Mesenchymal stem cell (in vitro differentiated cells and primary cell): ENCODE results near the gene SESN1.

Source experiments
- DNase-seq: peaks from one replicate; pipeline ENCODE4 v3.0.0-alpha.2; 2013
- H2AFZ ChIP-seq: one replicate; pipeline ENCODE4 v1.6.1; 2013; ENCODE audit warnings: low read depth, mild to moderate bottlenecking, control low read depth, inconsistent platforms, low read length, moderate library complexity
- H2AK5ac ChIP-seq: 2 replicates; pipeline ENCODE4 v1.6.1; 2013; ENCODE audit warnings: low read length, moderate library complexity, mild to moderate bottlenecking, inconsistent platforms; ENCODE audit not compliant: severe bottlenecking
- H2BK120ac ChIP-seq: one replicate; pipeline ENCODE4 v1.6.1; 2013; ENCODE audit warnings: low read depth, mild to moderate bottlenecking, inconsistent platforms, low read length, moderate library complexity
- H2BK12ac ChIP-seq, 2 experiments: one replicate each; pipeline ENCODE4 v1.6.1; 2013; ENCODE audit warnings: inconsistent platforms in 2 of 2, low read length in 2 of 2, mild to moderate bottlenecking in 2 of 2, moderate library complexity in 2 of 2, control low read depth in 1 of 2
- H2BK15ac ChIP-seq: one replicate; pipeline ENCODE4 v1.6.1; 2013; ENCODE audit warnings: mild to moderate bottlenecking, low read depth, inconsistent platforms; ENCODE audit not compliant: poor library complexity, severe bottlenecking
- H2BK5ac ChIP-seq: 2 replicates; pipeline ENCODE4 v1.6.1; 2013; ENCODE audit warnings: low read depth, mild to moderate bottlenecking, low read length, control low read depth, inconsistent platforms; ENCODE audit not compliant: poor library complexity, severe bottlenecking
- H3K14ac ChIP-seq, 2 experiments: one replicate each; pipeline ENCODE4 v1.6.1; 2013; ENCODE audit warnings: inconsistent platforms in 2 of 2, low read length in 2 of 2, control low read depth in 1 of 2, mild to moderate bottlenecking in 1 of 2, moderate library complexity in 1 of 2
- H3K18ac ChIP-seq, 2 experiments: one replicate each; pipeline ENCODE4 v1.6.1; 2013; ENCODE audit warnings: inconsistent platforms in 2 of 2, low read length in 2 of 2, control low read depth in 1 of 2, low read depth in 1 of 2, mild to moderate bottlenecking in 1 of 2
- H3K23ac ChIP-seq, 2 experiments: one replicate each; pipeline ENCODE4 v1.6.1; 2013; ENCODE audit warnings: inconsistent platforms in 2 of 2, low read length in 2 of 2, mild to moderate bottlenecking in 2 of 2, moderate library complexity in 2 of 2, control low read depth in 1 of 2
- H3K27ac ChIP-seq: 2 replicates; pipeline ENCODE4 v1.5.1; 2013; ENCODE audit warnings: mild to moderate bottlenecking, moderate library complexity, low read length, control low read depth, inconsistent platforms; ENCODE audit not compliant: poor library complexity, severe bottlenecking
- H3K27me3 ChIP-seq, 2 experiments: 2 replicates each; pipeline versions ENCODE4 v1.6.1 to v1.7.0; 2013; ENCODE audit warnings: low read length in 2 of 2, mild to moderate bottlenecking in 2 of 2, moderate library complexity in 2 of 2, control low read depth in 1 of 2, inconsistent platforms in 1 of 2; ENCODE audit not compliant: control insufficient read depth in 1 of 2, insufficient read depth in 1 of 2
- H3K36me3 ChIP-seq, 2 experiments: 2 replicates each; pipeline versions ENCODE4 v1.6.1 to v1.7.0; 2013; ENCODE audit warnings: low read length in 2 of 2, control low read depth in 1 of 2, inconsistent platforms in 1 of 2, low read depth in 1 of 2, mild to moderate bottlenecking in 1 of 2; ENCODE audit not compliant: insufficient read depth in 2 of 2, control insufficient read depth in 1 of 2
- H3K4ac ChIP-seq, 2 experiments: one replicate each; pipeline ENCODE4 v1.6.1; 2013; ENCODE audit warnings: inconsistent platforms in 2 of 2, low read length in 2 of 2, mild to moderate bottlenecking in 2 of 2, moderate library complexity in 2 of 2, control low read depth in 1 of 2, low read depth in 1 of 2
- H3K4me1 ChIP-seq: 2 replicates; pipeline ENCODE4 v1.6.1; 2013; ENCODE audit warnings: low read depth, low read length, control low read depth; ENCODE audit not compliant: control insufficient read depth, insufficient read depth
- H3K4me2 ChIP-seq: 2 replicates; pipeline ENCODE4 v1.6.1; 2013; ENCODE audit warnings: low read length, mild to moderate bottlenecking, inconsistent platforms; ENCODE audit not compliant: poor library complexity, severe bottlenecking
- H3K4me3 ChIP-seq, 2 experiments: 2 replicates each; pipeline versions ENCODE4 v1.5.1 to v1.7.0; 2013; ENCODE audit warnings: low read length in 2 of 2, mild to moderate bottlenecking in 2 of 2, control low read depth in 1 of 2, low read depth in 1 of 2; ENCODE audit not compliant: insufficient read depth in 1 of 2
- H3K79me1 ChIP-seq: replicated peaks from 2 replicates; pipeline ENCODE4 v1.6.1; 2013; ENCODE audit warnings: mild to moderate bottlenecking, control low read depth, low read length, inconsistent platforms; ENCODE audit not compliant: poor library complexity, severe bottlenecking
- H3K9ac ChIP-seq: 2 replicates; pipeline ENCODE4 v1.7.0; 2013; ENCODE audit warnings: mild to moderate bottlenecking, low read length, moderate library complexity
- H3K9me3 ChIP-seq: 2 replicates; pipeline ENCODE4 v1.7.0; 2013; ENCODE audit warnings: mild to moderate bottlenecking, low read length; ENCODE audit not compliant: control insufficient read depth
- H4K8ac ChIP-seq: one replicate; pipeline ENCODE4 v1.6.1; 2013; ENCODE audit warnings: inconsistent platforms, mild to moderate bottlenecking, low read length, moderate library complexity
- H4K91ac ChIP-seq: one replicate; pipeline ENCODE4 v1.6.1; 2013; ENCODE audit warnings: mild to moderate bottlenecking, low read length, inconsistent platforms
- WGBS: methylation state at CpG from one replicate; pipeline ENCODE4 v1.1.7; 2013; ENCODE audit warnings: mixed read lengths; 5-methylcytosine and 5-hydroxymethylcytosine counted together

SESN1 gene

DNA sequence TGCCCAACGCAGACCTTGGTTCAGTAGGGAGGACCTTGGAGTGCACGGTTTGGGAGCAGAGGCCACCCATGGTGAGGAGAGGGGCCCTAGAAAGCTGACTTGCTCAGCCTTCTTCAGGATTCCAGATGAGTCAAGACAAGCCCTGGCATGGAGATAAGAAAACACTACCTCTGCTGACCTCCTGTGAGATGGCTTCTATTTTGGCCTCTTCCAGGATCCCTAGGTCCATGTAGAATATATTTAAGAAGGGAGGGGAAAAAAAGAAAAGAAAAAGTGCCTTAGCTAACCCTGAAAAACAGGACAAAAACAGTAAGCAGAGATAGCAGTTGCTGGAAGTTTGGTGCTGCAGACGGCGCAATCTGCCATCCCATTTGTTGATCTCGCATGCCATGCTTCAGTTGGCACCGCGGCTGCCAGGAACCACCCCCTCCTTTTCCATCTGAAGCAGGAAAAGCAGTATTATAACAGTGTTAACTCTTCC is 146.4 kb downstream of the SESN1 start:
- H4K91ac ChIP-seq = no peak overlapping the region
- H3K4me1 ChIP-seq = peaks cover 19% of the 10 kb centered on the region

DNA sequence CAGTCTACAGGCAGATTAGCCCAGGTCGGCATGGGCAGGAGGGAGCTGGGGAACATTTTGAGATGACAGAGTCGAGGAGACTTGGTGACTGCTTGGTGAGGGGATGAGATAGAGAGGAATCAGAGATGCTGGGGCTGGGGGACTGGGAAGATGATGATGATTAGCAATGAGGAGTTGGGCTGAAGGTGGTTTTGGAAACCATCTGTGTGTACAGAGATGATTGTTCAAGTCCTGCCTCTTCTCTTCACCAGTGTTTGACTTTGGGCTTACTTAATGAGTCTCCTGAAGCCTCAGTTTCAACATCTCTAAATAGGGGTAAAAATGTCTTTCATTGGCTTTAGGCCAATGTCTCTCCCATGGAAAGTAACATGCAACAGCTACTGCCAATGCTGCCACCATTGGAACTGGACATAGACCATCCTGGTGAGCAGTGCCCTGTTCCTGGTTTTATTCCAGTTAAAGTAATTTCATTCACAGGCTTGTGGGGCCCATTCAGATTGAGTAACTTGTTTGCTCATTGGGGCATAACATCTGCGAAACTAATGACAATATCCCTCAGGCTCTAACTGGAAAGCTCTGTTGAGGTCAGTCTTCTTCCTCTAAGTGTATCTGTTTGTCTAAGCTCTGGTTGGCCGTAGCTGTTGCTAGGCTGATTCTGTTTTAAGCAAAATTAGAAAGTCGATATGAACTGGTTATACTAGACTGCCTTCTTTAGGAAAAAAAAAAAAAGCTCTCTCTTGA is 147.4 kb downstream of the SESN1 start:
- 90% methylated on average over 3 of the region's 5 CpGs for WGBS
- H3K4me1 ChIP-seq = peaks cover 16% of the 10 kb centered on the region
- H2BK120ac ChIP-seq = no peak overlapping the region

More for the DNA sequence above, 146.4 kb downstream of the SESN1 start:
- Histone ChIP-seq H2BK12ac (no peak overlapping the region), H2AFZ (no peak overlapping the region), H3K4me3 (no peak overlapping the region), H3K79me1 (no peaks in the 10 kb centered on the region), H4K8ac (no peak overlapping the region), H3K4ac (no peak overlapping the region), H3K27me3 (no peaks in the 10 kb centered on the region), H3K9ac (peak overlapping the region; percentile 71), H2BK15ac (no peak overlapping the region), H2BK5ac (no peak overlapping the region), H3K14ac (no peak overlapping the region), H2AK5ac (peak overlapping the region; percentile 50), H3K9me3 (no peaks in the 10 kb centered on the region), H2BK120ac (no peak overlapping the region), H3K36me3 (peaks cover 0 to 3% of the 10 kb centered on the region in 2 experiments), H3K23ac (no peak overlapping the region), H3K4me2 (no peak overlapping the region), H3K27ac (peak overlapping the region; percentile 75), H3K18ac (no peak overlapping the region)
- DNase-seq = no peak
- 89% methylated on average over 7 of the region's 7 CpGs for WGBS

GRCh38 chr6:108946695-108947094 is 148.0 kb downstream of the SESN1 start:
- Histone ChIP-seq H3K4ac (no peak overlapping the region), H3K4me2 (no peak overlapping the region), H4K8ac (no peak overlapping the region), H2BK120ac (no peak overlapping the region), H3K9me3 (no peaks in the 10 kb centered on the region), H3K14ac (no peak overlapping the region), H3K4me3 (no peak overlapping the region), H2AK5ac (peak overlapping the region; percentile 81), H2BK15ac (no peak overlapping the region), H3K36me3 (no peaks in the 10 kb centered on the region), H2AFZ (no peak overlapping the region), H3K4me1 (peaks cover 16% of the 10 kb centered on the region), H2BK12ac (peak overlapping the region in 1 of 2 experiments; percentile 68), H3K18ac (peak overlapping the region in 1 of 2 experiments; percentile 29), H3K27me3 (no peaks in the 10 kb centered on the region), H2BK5ac (peak overlapping the region; percentile 69), H3K79me1 (no peaks in the 10 kb centered on the region), H3K9ac (peak overlapping the region; percentile 84), H4K91ac (no peak overlapping the region), H3K23ac (no peak overlapping the region), H3K27ac (peak overlapping the region; percentile 60)
- WGBS = 53% methylated on average over 3 of the region's 3 CpGs
- DNase-seq = peak; percentile 30

More for the DNA sequence above, 147.4 kb downstream of the SESN1 start:
- Histone ChIP-seq H4K91ac (no peak overlapping the region), H3K27ac (peak overlapping the region; percentile 60), H2AFZ (no peak overlapping the region), H3K14ac (no peak overlapping the region), H3K4ac (no peak overlapping the region), H3K36me3 (no peaks in the 10 kb centered on the region), H2BK15ac (no peak overlapping the region), H3K27me3 (no peaks in the 10 kb centered on the region), H3K4me2 (no peak overlapping the region), H3K9ac (peak overlapping the region; percentile 84), H3K79me1 (no peaks in the 10 kb centered on the region), H3K9me3 (no peaks in the 10 kb centered on the region), H2AK5ac (peak overlapping the region; percentile 81), H2BK5ac (peak overlapping the region; percentile 69), H4K8ac (no peak overlapping the region), H2BK12ac (peak overlapping the region in 1 of 2 experiments; percentile 68), H3K4me3 (no peak overlapping the region), H3K23ac (no peak overlapping the region), H3K18ac (peak overlapping the region in 1 of 2 experiments; percentile 29)
- peak; percentile 69 for DNase-seq

DNA sequence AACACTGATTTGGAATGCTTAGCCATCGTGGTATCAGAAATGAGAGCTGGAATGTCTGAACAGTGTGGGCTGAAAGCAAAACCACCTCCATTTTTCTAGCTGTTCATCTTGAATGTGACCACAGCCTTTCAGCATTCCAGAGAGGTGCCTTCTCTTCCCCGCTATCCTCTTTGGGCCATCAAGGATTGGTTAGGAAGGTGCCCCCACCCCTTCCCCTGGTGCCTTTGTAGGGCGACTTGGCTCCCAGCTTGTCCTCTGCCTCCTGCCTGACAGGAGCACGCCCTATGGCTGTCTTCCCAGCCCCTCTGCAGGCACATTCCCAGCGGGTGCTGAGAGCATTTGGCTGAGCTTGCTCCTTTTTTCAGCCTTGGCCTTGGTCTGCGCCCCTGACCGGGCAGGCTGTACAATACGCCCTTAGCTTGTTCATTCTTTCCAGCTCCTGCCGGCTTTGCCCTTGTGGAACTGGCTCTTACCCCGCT is 148.9 kb downstream of the SESN1 start:
- Histone ChIP-seq H3K9me3 (no peaks in the 10 kb centered on the region), H3K4me3 (peak overlapping the region in 1 of 2 experiments; percentile 68), H2BK15ac (no peak overlapping the region), H3K27ac (no peak overlapping the region), H2AK5ac (no peak overlapping the region), H4K8ac (no peak overlapping the region), H4K91ac (no peak overlapping the region), H3K27me3 (no peaks in the 10 kb centered on the region), H3K79me1 (no peaks in the 10 kb centered on the region), H3K36me3 (no peaks in the 10 kb centered on the region), H3K23ac (no peak overlapping the region), H3K4me1 (peaks cover 16% of the 10 kb centered on the region), H3K14ac (peak overlapping the region in 1 of 2 experiments; percentile 2), H3K9ac (peak overlapping the region; percentile 84), H3K4ac (no peak overlapping the region), H2BK5ac (no peak overlapping the region), H2BK120ac (no peak overlapping the region), H3K4me2 (no peak overlapping the region), H2AFZ (no peak overlapping the region), H2BK12ac (no peak overlapping the region), H3K18ac (peak overlapping the region in 1 of 2 experiments; percentile 13)
- WGBS = 88% methylated on average over 10 of the region's 10 CpGs
- DNase-seq = no peak
